Measurements from ENCODE around the gene ELOB. TPM values are rescaled to one million over a fixed set of nuclear protein-coding genes. Genes with fewer than 3 reads are reported as not detected.
A peak's percentile ranks its signal among the peaks of the same experiment; 100 is the strongest.

The ELOB gene
- total RNA-seq, 1 experiment from 2014 or later, result 175 TPM

DNA sequence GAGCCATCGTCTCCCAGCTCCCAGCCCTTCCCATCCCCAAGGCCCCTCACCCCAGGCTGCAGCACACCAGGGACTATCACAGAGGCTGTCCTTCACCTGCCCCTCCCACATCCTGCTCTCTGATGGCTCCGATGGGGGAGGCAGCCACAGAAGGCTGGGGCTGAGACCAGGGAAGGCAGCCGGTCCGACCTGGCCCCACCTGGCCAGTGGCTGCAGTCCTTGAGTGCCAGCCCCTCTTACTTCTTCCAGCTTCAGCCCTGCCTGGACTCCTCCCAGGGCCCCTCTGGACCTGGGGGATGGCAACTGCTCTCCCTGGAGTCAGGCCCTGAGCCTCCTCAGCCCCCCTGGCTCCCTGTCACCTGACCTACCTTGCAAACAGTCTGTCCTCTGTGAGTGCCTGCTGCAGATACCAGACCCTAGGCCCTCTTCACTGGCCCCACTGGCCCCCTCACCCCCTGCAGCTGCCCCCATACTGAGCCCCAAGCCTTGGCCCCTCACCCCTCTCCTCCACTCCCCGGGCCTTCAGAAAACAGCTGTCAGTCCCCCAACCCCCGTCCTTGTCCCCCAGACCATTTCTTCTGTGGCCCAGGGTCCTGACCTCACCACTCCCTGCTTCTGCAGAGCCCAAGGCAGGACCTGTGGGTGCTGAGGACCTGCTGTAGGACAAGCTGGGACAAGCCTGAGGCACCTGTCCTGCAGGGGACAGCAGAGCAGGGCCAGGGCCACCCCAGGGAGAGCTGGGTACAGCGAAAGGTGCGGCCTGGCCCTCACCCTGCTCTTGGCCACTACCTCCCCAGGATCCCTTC, 37.3 kb downstream of the ELOB start:
- H3K4me3 Mint-ChIP-seq (ENCODE audit: unreplicated experiment), result no peak overlapping the region
- ChIA-PET CTCF (no interaction called here), POLR2A (interaction anchor here (1.7 kb wide), 1 partner anchor 12 kb away, joined by 5 read pairs; the partner anchor contains the start of gene SRRM2)
- no peaks in the 10 kb centered on the region for H3K36me3 Mint-ChIP-seq (ENCODE audit: insufficient read depth, unreplicated experiment)
- no peak for DNase-seq
- Histone ChIP-seq H3K4me1 (no peaks in the 10 kb centered on the region), H3K27me3 (replicated peaks; ENCODE audit: control insufficient read depth, insufficient read depth, low read length) (no peaks in the 10 kb centered on the region), H3K4me3 (ENCODE audit: low read depth, low read length) (no peak overlapping the region), H3K9me3 (no peaks in the 10 kb centered on the region), H3K36me3 (ENCODE audit: control insufficient read depth, insufficient read depth, low read length) (no peaks in the 10 kb centered on the region)
- no peaks in the 10 kb centered on the region for H3K4me1 Mint-ChIP-seq (ENCODE audit: low read depth, unreplicated experiment)
- peak overlapping the region; percentile 53 for H3K27ac Mint-ChIP-seq (ENCODE audit: unreplicated experiment)
- intact Hi-C loops (cut with micrococcal nuclease; ENCODE audit: unreplicated experiment), result no loop called here
- no TSS peak for BruUV-seq (replicated peaks)
- H3K27me3 Mint-ChIP-seq (ENCODE audit: insufficient read depth, unreplicated experiment), result no peaks in the 10 kb centered on the region
- TF ChIP-seq, protein P1, sequence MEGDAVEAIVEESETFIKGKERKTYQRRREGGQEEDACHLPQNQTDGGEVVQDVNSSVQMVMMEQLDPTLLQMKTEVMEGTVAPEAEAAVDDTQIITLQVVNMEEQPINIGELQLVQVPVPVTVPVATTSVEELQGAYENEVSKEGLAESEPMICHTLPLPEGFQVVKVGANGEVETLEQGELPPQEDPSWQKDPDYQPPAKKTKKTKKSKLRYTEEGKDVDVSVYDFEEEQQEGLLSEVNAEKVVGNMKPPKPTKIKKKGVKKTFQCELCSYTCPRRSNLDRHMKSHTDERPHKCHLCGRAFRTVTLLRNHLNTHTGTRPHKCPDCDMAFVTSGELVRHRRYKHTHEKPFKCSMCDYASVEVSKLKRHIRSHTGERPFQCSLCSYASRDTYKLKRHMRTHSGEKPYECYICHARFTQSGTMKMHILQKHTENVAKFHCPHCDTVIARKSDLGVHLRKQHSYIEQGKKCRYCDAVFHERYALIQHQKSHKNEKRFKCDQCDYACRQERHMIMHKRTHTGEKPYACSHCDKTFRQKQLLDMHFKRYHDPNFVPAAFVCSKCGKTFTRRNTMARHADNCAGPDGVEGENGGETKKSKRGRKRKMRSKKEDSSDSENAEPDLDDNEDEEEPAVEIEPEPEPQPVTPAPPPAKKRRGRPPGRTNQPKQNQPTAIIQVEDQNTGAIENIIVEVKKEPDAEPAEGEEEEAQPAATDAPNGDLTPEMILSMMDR (IDR thresholded peaks at IDR 0.05; ENCODE audit: insufficient read depth in 1 of 2, low read depth in 1 of 2, low read length in 1 of 2, severe bottlenecking in 1 of 2, unreplicated experiment in 1 of 2), result no peak
- no peaks in the 10 kb centered on the region for H3K9me3 Mint-ChIP-seq (ENCODE audit: unreplicated experiment)

DNA sequence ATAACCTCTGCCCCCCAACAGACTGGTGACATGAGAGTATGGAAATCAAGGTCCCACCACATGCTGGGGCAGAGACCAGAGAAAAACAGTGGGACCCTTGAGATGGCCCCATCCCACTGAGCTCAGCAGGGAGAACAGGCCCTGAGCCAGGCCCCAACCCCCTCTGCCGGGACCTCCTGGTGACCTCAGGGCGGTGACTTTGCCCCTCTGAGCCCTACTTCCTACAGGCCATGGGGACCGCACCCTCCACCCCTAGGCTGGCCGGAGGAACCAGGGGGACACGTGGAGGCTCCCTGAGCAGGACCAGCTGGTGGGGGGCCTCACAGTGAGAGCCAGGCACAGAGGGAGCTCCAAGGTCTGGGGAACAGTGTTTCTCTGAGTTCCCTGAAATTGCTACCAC, 38.5 kb downstream of the ELOB start:
- H3K4me1 Mint-ChIP-seq (ENCODE audit: low read depth, unreplicated experiment), result no peaks in the 10 kb centered on the region
- no TSS peak for BruUV-seq (replicated peaks)
- H3K27me3 ChIP-seq (replicated peaks; ENCODE audit: control insufficient read depth, insufficient read depth, low read length), result no peaks in the 10 kb centered on the region
- H3K27me3 Mint-ChIP-seq (ENCODE audit: insufficient read depth, unreplicated experiment), result no peaks in the 10 kb centered on the region
- no peaks in the 10 kb centered on the region for H3K36me3 Mint-ChIP-seq (ENCODE audit: insufficient read depth, unreplicated experiment)
- intact Hi-C loops (cut with micrococcal nuclease; ENCODE audit: unreplicated experiment), result no loop called here
- no peaks in the 10 kb centered on the region for H3K4me1 ChIP-seq
- no peaks in the 10 kb centered on the region for H3K36me3 ChIP-seq (ENCODE audit: control insufficient read depth, insufficient read depth, low read length)
- TF ChIP-seq, protein P1 (IDR thresholded peaks at IDR 0.05; ENCODE audit: insufficient read depth in 1 of 2, low read depth in 1 of 2, low read length in 1 of 2, severe bottlenecking in 1 of 2, unreplicated experiment in 1 of 2), result no peak
- CTCF ChIA-PET, result interaction anchor here (0.6 kb wide), 1 partner anchor 22 kb away, joined by 3 read pairs; no protein-coding TSS in a partner anchor
- H3K9me3 Mint-ChIP-seq (ENCODE audit: unreplicated experiment), result no peaks in the 10 kb centered on the region
- no peak overlapping the region for H3K4me3 ChIP-seq (ENCODE audit: low read depth, low read length)
- H3K9me3 ChIP-seq, result no peaks in the 10 kb centered on the region
- no peak overlapping the region for H3K4me3 Mint-ChIP-seq (ENCODE audit: unreplicated experiment)
- no peak overlapping the region for H3K27ac Mint-ChIP-seq (ENCODE audit: unreplicated experiment)
- POLR2A ChIA-PET, result interaction anchor here (1.7 kb wide), 1 partner anchor 13 kb away, joined by 5 read pairs; the partner anchor contains the start of gene SRRM2
- no peak for DNase-seq

DNA sequence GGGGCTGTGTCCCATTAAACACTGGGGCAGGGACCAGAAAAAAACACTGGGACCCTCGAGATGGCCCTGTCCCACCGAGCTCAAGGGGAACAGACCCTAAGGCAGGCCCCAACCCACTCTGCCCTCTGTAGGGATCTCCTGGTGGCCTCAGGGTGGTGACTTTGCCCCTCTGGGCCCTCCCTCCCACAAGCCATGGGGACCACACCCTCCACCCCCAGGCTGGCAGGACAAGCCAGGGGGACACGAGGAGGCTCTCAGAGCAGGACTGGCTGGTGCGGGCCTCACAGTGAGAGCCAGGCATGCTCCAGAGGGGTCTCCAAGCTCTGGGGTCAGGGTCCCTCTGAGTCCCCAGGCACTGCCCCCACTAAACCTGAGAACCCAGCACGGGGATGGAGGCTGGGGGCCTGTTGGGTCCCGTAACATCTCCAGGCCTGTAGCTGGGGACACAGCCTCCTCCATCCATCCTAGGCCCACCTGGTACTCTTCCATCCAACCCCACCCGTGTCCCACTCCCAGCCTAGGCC, 39.1 kb downstream of the ELOB start:
- Mint-ChIP-seq H3K27ac (ENCODE audit: unreplicated experiment) (no peak overlapping the region), H3K27me3 (ENCODE audit: insufficient read depth, unreplicated experiment) (no peaks in the 10 kb centered on the region), H3K4me1 (ENCODE audit: low read depth, unreplicated experiment) (no peaks in the 10 kb centered on the region), H3K36me3 (ENCODE audit: insufficient read depth, unreplicated experiment) (no peaks in the 10 kb centered on the region), H3K4me3 (ENCODE audit: unreplicated experiment) (no peak overlapping the region), H3K9me3 (ENCODE audit: unreplicated experiment) (no peaks in the 10 kb centered on the region)
- H3K9me3 ChIP-seq, result no peaks in the 10 kb centered on the region
- no peak for DNase-seq
- H3K36me3 ChIP-seq (ENCODE audit: control insufficient read depth, insufficient read depth, low read length), result no peaks in the 10 kb centered on the region
- no TSS peak for BruUV-seq (replicated peaks)
- H3K27me3 ChIP-seq (replicated peaks; ENCODE audit: control insufficient read depth, insufficient read depth, low read length), result no peaks in the 10 kb centered on the region
- no peaks in the 10 kb centered on the region for H3K4me1 ChIP-seq
- ChIA-PET CTCF (interaction anchor here (0.6 kb wide), 1 partner anchor 22 kb away, joined by 3 read pairs; no protein-coding TSS in a partner anchor), POLR2A (interaction anchor here (1.7 kb wide), 1 partner anchor 14 kb away, joined by 5 read pairs; the partner anchor contains the start of gene SRRM2)
- intact Hi-C loops (cut with micrococcal nuclease; ENCODE audit: unreplicated experiment), result no loop called here
- H3K4me3 ChIP-seq (ENCODE audit: low read depth, low read length), result no peak overlapping the region
- TF ChIP-seq, protein P1 (IDR thresholded peaks at IDR 0.05; ENCODE audit: insufficient read depth in 1 of 2, low read depth in 1 of 2, low read length in 1 of 2, severe bottlenecking in 1 of 2, unreplicated experiment in 1 of 2), result no peak
